GM21723 (cell line): Measurements from ENCODE around the gene SYT15.

Experiments
- ATAC-seq: cut with Tn5 transposase; IDR thresholded peaks from one replicate; pipeline ENCODE4 v1.9.1; 2021; ENCODE audit warnings: mild to moderate bottlenecking, moderate library complexity; ENCODE audit not compliant: unreplicated experiment

The SYT15 gene

DNA sequence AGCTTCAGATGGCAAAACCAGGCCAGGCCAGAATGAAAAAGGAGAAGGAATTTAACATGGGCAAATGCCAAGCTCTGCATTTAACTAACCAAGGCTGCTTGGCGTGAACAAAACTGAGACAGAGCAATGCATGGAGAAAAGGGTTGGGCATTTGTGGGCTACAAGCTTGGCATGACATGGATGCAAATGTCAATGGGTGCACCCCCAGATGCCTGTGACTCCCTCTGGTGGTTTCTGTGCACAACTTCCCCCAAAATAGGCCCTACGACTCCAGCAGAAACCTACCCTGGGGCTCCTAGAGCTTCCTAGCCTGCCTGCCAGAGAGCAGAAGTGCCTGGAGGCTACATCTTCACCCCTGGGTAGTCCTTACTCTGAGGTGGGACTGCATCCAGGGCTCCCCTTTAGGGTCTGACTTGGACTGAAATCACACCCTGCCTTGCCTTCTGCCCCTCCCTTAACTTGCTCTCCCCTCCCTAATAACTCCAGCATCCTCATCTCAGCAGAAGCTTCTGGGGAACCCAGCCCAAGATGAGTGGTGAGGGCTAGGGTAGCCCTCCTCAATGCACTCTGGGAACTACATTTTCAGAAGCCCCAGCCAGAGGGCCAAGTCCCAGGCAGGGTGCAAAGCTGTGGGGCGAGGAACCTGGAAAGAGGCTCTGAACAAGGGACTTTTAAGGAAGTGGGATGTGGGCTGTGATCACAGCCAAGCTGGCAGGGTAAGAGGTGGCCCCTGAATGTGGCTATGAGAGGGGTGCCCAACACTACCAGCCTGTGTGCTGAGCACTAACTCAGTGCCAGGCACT lies 33.7 kb upstream of the SYT15 start:
- no peak for ATAC-seq

DNA sequence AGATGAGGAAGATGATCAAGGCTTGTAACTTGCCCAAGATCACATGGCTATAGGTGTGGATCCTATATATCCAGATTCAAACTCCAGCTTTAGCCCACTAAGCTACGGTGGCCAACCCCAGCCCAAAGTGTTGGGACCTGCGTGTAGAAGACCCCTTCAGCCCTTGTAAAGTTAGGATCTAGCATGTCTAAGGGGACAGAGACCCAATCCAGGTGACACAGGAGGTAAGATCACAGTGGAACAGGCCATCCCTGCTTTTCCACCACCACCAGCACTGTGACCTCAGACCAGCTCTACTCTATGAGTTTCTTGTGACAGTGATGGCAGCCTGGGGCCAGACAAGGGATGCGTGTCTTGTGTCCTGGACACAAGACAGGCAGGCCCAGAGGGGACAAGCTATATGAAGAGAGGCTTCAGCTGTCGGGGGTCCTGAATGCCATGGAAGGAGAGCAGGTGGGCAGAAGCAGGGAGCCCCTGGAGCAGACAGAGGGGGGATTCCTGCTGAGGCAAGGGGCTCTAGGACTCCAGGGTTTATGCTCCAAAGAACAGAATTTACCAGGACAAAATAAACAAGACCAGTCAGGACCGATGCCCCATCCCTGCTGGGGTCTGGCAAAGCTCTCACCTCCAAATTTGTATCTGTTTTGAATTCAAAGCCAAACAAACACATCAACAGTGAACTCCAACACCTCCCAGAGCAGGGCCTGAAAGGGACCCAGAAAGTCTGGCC lies 32.9 kb upstream of the SYT15 start:
- no peak for ATAC-seq

DNA sequence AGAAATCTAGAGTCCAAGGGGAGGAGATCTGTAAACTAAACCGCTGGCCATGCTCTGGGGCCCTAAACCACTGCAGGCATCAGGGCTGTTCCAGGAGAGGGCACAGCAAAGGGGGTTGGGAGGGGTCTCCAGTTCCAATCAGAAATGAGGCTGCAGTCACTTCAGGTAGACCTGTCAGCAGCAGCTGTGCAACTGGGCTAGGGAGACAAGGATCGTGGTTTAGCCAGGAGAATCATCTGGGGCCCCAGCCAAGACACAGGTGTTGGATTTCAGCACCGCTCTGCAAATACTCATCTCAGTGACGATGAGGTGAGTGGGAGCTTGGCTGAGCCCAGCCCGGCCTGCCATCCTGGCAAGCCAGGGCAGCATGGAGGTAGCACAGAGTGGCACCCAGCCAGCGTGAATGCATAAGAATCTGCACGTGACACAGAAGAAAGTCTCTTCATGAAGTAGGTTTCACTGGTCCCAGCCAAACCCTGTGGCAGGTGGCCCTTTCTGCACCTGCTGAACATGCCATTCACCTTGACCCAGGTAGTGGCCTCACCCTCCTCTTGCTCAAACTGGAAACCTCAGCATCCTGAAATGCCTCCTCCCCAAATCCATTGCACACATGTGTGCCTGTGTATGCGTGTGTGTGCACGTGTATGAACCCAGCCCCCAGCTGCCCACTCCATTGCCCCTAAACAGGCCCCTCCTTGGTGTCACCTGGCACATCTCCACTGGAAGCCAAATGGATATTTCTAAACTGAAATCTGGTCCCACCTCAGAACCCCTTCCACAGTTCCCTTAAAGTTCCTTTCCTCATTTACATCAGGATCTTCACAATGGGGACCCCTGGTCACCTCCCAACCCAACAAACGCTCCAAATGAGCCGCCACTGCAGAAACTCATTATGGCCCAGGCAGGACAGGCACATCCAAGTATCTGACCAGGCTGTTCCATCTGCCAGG lies 32.1 kb upstream of the SYT15 start:
- no peak for ATAC-seq

DNA sequence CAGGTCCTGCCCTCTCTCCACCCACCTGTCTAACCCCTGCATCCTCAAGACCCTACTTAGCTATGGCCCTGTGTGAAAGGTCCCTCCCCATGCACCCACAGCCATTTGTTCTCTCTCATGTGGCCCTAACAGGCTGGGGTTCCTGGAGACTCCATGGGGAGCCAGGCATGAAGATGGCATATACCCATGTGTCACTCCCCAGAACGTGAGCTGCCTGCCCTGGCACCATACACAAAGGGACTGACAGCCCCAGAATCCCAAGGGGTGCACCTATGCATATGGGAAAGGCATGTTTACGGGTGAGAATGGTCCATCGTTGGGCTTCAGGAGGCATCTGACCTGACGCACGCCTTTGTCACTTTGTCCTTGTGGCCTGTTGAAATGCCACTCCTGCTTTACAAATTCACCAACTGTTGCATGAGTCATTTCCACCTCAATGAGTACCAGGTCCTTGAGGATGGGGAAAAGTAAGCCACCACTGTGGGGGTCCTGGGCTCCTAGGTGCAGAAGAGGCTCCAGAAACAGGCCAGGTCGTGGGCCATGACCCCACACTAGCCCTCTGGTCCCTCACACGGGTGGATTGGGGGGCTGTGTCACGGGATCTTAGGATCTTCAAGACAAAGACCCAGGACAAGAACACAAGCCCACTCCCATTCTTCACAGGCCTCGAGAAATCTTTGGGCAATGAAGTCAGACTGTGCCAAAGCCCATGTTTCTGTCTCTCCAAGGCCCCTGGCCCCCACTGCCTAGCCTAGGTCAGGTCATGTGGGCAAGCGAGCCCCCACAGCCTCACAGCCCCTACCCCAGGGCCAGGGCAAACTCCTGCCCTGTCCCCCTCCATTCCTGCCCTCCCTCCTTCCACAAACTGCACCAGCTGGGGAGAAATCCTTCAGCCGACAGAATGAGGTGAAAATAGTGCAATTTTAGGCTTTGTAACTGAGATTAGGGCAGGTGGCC lies 31.1 kb upstream of the SYT15 start:
- no peak for ATAC-seq

DNA sequence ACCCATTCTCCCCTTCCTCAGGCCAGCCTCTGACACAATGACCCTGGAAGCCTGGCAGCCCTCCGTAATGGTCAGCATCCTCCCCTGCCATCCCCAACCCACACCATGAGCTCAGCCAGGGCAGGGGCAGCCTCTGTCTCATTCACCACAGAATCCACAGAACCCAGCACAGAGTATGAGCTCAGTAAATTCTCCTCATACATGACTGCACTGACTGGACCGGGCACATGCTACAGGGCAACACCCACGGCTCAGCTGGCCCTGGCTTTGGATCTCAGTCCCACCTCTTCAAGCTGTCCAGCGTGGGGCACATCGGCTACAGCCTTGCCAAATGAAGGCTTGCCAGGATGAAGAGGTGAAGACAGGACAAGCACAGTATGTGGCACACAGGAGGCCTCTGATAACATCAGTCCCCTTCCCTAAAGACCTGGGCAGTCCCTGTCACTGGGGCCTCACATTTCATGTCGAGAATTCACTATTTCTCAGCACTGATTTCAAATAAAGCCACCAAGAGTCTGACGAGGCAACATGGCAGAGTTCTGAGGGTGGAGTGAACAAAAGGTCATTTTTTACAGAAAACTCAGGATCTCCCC lies 30.3 kb upstream of the SYT15 start:
- no peak for ATAC-seq

DNA sequence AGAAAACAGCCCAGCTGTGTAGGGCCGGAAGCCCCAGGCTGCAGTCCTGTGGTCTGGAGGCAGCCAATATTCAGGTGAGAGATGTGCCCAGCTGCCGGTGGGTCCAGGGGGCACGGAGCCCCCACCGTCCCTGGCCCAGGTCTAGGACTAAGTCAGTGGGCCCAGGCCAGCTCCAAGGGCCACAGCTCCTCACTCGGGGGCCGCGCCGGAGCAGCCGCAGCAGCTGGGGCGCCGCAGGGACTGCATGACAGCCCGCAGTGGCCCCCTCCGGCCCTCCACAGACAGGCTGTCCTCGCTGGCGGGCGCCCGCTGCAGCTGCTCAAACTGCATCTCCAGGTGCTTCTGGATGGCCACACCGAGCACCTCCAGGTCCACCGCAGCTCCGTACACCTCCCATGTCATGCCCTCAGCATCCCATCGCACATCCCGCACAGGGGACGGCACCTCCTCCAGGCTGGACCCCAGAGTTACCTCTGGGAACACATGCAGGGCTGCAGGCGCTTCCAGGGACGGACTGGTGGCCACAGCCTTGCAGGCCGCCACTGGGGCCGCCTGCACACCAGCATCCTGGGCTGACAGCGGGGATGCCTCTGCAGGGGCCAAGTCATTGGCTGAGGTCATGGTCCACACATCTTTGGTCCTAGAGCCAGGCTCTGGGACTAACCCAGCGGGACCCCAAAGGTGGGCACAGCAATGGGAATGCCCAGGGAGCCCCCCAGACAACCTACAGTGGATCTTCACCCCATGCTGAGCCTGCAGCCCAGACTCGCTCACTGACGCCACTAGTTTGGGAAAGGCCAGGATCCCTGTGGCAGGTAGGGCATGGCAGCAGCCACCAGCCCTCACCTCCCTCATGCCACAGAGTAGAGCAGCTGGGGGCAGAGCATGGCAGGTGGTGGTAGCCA lies 29.5 kb upstream of the SYT15 start:
- ATAC-seq, result no peak

DNA sequence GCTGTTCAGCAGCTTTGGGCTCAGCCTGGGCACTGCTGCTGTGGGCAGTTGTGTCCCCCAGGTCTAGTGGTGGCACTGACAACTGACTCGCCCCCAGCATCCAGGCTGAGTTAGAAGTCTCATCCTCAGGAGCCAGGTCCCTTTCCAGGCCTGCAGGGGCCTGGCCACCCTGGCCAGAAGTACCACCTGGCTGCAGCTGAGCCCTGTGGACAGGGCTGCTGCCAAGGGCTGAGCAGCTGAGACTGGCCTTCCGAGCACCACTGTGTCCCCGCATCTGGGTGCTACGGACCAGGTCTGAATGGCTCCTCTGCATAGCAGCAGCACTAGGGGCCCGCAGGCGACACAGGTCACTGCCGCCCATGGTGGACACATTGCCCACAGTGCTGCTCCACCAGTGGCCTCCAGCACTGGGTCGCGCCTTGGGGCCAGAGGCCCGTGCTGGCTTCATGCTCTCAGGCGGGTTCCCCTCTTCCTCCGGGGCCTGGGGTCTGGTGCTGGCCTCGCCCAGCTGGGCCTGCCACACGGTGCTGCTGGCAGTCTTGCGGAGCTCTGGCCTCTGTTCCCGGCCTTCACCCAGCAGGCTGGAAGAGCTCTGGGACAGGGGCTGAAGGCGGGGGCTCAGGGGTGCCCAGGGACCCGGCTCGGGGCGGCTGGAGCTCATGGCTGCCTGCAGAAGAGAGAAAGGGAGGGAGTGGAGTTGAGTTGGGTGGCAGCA lies 28.7 kb upstream of the SYT15 start:
- no peak for ATAC-seq

DNA sequence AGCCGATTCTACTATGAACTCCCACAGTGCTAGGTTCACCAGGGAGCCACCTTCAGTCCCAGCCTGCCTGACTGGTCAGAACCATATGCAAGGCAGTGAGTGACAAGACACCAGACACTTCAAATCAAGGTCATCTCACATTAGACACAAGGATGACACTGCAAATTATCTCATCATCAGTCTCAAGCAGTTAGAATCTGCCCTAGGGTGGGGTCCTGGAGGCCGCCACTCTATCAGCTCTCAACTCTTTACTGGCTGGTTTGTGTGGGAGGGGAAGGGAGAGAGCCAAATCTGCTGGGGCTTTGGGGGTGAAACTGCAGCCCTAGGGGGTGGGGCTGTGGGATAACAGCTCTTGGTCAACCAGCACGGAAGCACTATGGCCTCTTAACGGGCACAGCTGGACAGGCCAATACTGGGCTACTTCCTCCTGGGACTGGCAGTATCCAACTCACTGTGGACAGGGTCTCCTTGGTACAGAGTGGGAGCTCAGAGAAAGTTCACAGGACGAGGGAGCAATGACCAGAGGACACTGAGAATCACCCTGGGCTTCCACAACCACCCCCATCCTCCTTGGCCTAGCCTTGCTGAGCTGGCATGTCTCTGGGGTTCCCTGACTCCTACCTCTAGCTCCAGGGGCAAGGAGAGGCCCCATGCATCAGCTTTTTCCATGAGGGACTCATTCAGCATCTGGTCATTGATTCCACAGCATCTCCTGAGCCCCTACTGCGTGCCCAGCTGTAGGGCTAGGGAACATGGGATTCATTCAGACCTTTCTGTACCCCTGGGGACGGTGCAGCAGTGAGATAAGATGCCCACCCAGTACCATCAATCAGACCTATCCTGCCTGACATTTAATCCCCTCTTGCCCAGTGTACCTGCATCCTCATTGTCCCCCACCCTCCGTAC lies 27.9 kb upstream of the SYT15 start:
- no peak for ATAC-seq

DNA sequence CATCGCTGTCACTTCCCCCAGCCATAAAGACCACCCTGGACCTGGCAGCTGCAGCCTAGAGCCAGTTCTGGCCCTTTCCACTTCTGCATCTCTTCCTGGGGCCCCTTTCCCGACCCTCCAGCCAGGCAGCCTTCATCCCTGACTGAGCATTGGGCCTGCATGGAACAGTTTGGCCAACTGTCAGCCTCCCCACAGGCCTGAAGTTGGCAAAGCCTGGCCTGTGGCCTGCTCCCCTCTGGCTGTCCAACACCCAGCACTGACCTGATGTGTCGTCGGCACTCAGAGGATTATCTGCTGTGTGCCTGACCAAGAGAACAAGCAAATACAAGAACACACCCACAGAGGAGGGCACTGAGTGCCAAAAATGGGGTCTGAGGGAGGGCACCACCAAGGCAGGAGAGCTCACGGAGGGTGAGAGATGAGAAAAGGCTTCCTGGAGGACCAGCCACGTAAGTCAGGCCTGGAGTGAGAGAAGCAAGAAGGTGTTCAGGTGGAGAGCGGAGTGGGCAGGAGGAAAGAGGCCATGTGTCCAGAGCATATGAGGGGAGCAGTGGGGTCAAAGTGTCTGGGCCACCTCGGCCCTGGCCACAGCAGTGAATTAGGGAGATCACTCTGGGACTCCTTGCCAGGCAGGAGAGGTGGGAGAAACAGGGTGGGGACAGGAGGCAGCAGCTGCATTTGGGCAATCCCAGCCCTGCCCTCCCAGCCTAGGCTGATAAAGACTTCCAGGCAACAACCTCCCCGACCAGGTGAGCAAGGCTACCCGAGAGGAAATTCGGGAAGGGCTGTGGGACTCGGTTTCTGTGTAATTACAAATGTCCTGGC lies 27.0 kb upstream of the SYT15 start:
- no peak for ATAC-seq

DNA sequence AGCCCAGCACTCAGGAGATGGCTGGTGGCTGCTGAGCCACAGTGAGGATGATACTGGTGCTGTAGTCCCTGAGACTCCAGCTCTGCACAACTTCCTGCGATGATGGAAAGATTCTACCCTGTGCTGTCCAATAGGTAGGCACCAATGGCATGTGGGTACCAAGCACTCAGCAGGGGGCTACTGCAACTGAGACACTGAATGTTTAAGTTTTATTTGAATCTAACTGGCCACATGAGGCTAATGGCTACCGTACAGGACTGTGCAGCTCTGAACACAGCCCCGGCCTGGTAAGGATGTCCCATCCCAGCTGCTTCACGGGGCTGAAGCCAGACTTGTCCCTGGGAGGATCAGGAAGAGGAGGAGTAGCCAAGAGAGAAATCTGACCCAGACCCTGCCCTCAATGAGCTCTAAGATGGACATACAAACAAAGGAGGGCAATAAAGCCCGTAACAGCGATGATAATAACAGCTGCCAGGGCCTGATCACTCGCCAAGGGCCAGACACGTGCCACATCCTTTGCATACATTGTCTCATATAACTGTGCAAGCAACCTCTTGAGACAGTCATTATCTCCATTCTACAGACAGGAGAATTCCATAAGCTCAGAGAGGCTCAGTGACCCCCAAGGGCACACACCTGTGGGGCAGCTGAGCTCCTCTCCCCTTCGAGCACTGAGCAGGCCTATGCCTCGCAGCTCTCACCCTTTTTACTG lies 26.2 kb upstream of the SYT15 start:
- ATAC-seq, result no peak

DNA sequence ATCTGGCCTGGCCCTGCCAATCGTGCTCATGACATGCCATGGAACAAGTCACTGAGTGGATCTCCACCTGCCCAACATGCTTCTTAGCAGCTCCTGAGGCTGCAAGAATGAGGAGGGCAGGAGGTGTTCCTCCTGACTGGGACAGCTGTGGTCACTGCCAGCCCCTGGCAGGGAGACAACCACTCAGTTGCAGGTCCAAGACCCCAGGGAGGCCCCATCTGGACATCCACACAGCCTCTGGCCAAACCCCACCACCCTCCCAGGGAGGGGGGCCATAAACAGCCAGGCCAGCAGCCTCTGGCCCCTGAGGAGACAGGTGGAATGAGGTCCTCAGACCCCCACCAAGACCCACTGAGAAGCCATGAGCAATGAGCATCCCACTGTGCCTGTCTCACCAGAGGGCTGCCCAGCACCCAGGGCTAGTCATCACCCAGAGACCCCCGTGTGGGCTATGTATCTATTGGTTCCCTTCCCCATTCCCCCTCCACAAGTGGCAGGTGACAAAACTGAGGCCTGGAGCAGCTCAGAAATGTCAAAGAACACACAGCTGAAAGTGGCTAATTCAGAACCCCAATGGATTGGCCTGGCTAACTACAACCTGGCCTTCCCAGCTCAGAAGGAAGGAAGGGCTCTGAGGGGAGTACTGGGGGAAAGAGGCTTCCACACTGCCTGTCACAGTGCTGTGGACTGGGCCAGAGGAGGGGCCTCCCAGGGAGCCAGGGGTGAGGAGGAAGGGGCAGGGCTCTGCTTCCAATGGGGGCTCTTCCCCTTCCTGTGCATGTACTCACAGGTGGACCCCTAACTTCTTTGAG lies 25.5 kb upstream of the SYT15 start:
- ATAC-seq, result no peak

DNA sequence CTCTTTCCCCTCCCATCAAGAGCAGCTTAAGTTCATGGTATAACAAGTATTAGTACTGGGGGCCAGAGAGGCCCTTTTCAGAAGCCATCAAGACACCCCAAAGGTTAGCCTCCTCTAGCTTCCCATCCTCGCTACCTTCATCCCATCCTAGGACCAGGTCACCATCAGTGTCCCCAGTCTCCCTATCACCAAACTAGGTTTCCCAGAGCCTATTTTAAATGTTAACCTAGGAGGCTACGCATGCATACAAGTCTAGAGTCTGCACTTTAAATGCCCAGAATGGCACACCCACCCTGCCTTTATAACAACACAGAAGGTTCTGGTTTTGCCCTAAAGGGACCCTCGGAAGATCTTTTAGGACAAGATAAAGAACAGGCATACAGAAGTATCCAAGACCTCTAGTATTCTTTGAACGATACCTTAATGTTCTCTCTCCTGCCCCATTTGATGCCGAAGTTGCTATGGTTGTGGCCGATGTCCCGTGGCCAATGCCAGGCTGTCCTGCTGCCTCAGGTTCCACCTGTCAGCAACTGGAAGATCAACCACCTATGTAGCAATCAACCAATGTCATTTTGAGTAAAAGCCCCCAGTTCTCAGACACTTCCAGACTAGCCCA lies 24.7 kb upstream of the SYT15 start:
- no peak for ATAC-seq

DNA sequence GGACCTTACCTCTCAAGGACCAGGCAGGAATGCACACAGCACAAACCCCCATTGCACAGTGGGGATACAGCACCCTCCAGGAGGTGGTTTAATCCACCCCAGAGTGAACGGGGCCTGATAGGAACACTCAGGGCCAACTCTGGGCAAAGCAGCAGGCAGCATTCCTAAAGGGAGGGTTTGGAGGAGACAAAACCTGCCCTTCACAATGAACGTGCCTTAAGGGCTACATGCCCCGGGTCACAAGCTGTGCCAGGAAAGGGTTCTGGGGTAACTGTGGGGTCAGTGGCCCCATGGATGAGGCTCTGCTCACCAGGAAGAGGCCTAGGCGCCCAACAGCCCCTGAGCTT lies 23.6 kb upstream of the SYT15 start:
- ATAC-seq, result no peak

DNA sequence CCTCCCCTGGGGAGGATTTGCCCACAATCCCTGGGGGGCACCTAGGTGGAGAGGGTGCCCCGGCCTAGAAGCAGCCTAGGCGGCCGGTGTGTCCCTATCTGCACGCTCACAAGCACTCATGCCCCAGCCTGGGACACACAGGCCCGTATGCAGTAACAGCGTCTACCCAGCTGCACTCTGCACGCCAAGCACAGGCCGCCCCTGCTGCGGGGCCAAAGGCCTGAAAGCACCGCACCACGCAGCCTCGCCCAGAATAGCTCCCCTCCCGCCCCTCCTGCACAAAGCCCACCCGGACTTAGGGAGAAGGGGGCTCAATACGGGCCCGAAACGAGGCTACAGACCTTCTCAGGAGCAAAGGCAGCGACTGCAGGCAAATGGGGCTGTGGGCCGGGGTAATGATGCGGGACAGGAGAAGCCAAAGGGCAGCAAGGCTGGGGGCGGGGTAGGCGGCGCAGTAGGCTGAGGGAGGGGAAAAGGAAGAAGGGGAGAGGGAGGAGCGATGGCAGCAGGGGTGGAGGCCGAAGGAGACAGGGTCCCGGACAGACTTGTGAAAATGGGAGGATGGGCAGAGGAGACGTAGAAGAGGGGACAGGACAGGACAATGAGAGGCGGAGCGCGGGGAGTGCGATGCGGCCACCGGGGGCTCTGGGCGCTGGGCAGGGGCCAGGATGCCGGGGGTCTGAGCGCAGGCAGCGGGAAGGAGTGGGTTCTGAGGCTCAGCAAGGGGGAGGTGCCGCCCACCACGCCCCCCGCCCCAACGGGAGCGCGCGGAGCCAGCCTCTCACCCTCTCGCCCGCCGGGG lies 23.0 kb upstream of the SYT15 start:
- ATAC-seq, result no peak
